Measurements from ENCODE around the gene ALDH16A1. TPM values are rescaled to one million over a fixed set of nuclear protein-coding genes. Genes with fewer than 3 reads are reported as not detected.

The ALDH16A1 gene
- total RNA-seq, 1 donor from 2014 or later = 14.7 TPM

GRCh38 chr19:49421039-49421877 is 31.8 kb upstream of the ALDH16A1 start:
- H3K36me3 Mint-ChIP-seq = no peaks in the 10 kb centered on the region
- peaks cover 78% of the 10 kb centered on the region for H3K27me3 ChIP-seq
- H3K4me1 Mint-ChIP-seq = peaks cover 44% of the 10 kb centered on the region
- no peaks in the 10 kb centered on the region for H3K36me3 ChIP-seq
- H4K20me1 ChIP-seq (ENCODE audit: low read depth) = peaks cover 7% of the 10 kb centered on the region
- H3K79me2 ChIP-seq (ENCODE audit: low read depth) = no peaks in the 10 kb centered on the region
- peaks cover 44% of the 10 kb centered on the region for H3F3A ChIP-seq (ENCODE audit: low read depth)
- no peak overlapping the region for H3K4me3 ChIP-seq
- H2AFZ ChIP-seq (replicated peaks) = no peak overlapping the region
- H3K9ac ChIP-seq = no peak overlapping the region
- peaks cover 84% of the 10 kb centered on the region for H3K27me3 Mint-ChIP-seq (ENCODE audit: insufficient read depth, low read depth)
- peak; percentile 98 for DNase-seq (ENCODE audit: low spot score)
- peak overlapping the region; percentile 27 for H3K4me3 Mint-ChIP-seq
- no peak overlapping the region for H3K27ac Mint-ChIP-seq
- peaks cover 36% of the 10 kb centered on the region for H3K4me1 ChIP-seq
- peaks cover 2% of the 10 kb centered on the region for H3K9me3 Mint-ChIP-seq
- H3K4me2 ChIP-seq = peak overlapping the region; percentile 2
- TF ChIP-seq EZH2 (IDR thresholded peaks at IDR 0.05) (peak; percentile 39), EZH2phosphoT487 (IDR thresholded peaks at IDR 0.05) (no peak)
- no peaks in the 10 kb centered on the region for H3K9me3 ChIP-seq (ENCODE audit: low read depth)
- H3K27ac ChIP-seq = no peak overlapping the region

- no peaks in the 10 kb centered on the region for H3K79me2 ChIP-seq (ENCODE audit: low read depth)
Measured at GRCh38 chr19:49421878-49422202, 31.2 kb upstream of the ALDH16A1 start.

GRCh38 chr19:49422407-49423070 is 30.5 kb upstream of the ALDH16A1 start:
- Histone ChIP-seq H3K4me1 (peaks cover 29% of the 10 kb centered on the region), H3K4me2 (peak overlapping the region; percentile 69), H3K36me3 (no peaks in the 10 kb centered on the region), H3K79me2 (ENCODE audit: low read depth) (no peaks in the 10 kb centered on the region), H3F3A (ENCODE audit: low read depth) (peaks cover 55% of the 10 kb centered on the region), H2AFZ (replicated peaks) (no peak overlapping the region), H3K9ac (no peak overlapping the region), H3K27me3 (peaks cover 91% of the 10 kb centered on the region), H3K4me3 (peak overlapping the region; percentile 36), H3K9me3 (ENCODE audit: low read depth) (no peaks in the 10 kb centered on the region), H4K20me1 (ENCODE audit: low read depth) (peaks cover 7% of the 10 kb centered on the region), H3K27ac (no peak overlapping the region)
- peak; percentile 92 for DNase-seq (ENCODE audit: low spot score)
- peak overlapping the region; percentile 82 for H3K4me3 Mint-ChIP-seq
- H3K9me3 Mint-ChIP-seq = peaks cover 7% of the 10 kb centered on the region
- peaks cover 86% of the 10 kb centered on the region for H3K27me3 Mint-ChIP-seq (ENCODE audit: insufficient read depth, low read depth)
- H3K36me3 Mint-ChIP-seq = no peaks in the 10 kb centered on the region
- no peak overlapping the region for H3K27ac Mint-ChIP-seq
- no peak for TF ChIP-seq EZH2 (IDR thresholded peaks at IDR 0.05)
- peak; percentile 79 for TF ChIP-seq CTCF (IDR thresholded peaks at IDR 0.05)
- peaks cover 52% of the 10 kb centered on the region for H3K4me1 Mint-ChIP-seq

More at GRCh38 chr19:49421878-49422202, 31.2 kb upstream of the ALDH16A1 start:
- Histone ChIP-seq H3K9me3 (ENCODE audit: low read depth) (no peaks in the 10 kb centered on the region), H2AFZ (replicated peaks) (no peak overlapping the region), H3F3A (ENCODE audit: low read depth) (peaks cover 49% of the 10 kb centered on the region), H3K27ac (no peak overlapping the region), H3K4me2 (no peak overlapping the region), H3K9ac (no peak overlapping the region), H3K4me3 (no peak overlapping the region), H4K20me1 (ENCODE audit: low read depth) (peaks cover 7% of the 10 kb centered on the region), H3K4me1 (peaks cover 36% of the 10 kb centered on the region), H3K27me3 (peaks cover 84% of the 10 kb centered on the region), H3K36me3 (no peaks in the 10 kb centered on the region)
- no peaks in the 10 kb centered on the region for H3K36me3 Mint-ChIP-seq
- H3K9me3 Mint-ChIP-seq = peaks cover 3% of the 10 kb centered on the region
- peaks cover 50% of the 10 kb centered on the region for H3K4me1 Mint-ChIP-seq
- peak overlapping the region; percentile 27 for H3K4me3 Mint-ChIP-seq
- no peak overlapping the region for H3K27ac Mint-ChIP-seq
- no peak for TF ChIP-seq EZH2 (IDR thresholded peaks at IDR 0.05)
- no peak for TF ChIP-seq CTCF (IDR thresholded peaks at IDR 0.05)
- TF ChIP-seq EZH2phosphoT487 (IDR thresholded peaks at IDR 0.05) = no peak
- no peak for DNase-seq (ENCODE audit: low spot score)
- peaks cover 86% of the 10 kb centered on the region for H3K27me3 Mint-ChIP-seq (ENCODE audit: insufficient read depth, low read depth)

Measured in neural progenitor cell (in vitro differentiated cells).